ENCODE data around the gene LSM7.

DNA sequence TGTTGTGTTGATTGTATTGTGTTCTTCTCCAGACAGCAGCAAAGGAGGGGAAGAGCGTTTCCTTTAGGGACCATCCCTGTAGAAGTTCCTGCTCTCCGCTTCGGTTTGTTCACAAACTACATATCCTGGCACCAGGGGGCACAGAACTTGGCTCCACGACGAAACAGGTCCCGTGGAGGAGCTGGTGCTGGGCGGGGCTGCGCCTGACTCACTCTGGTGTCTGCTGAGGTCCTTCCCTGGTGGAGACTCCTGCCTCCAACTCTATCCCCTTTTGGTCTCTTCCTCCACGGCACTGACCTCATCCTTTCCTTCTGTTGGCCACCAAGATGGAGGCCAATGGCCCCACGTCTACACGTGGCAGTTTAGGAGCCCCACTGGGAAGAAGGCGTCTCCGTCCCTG is 46.4 kb upstream of the LSM7 start:
- TF ChIP-seq POLR2A (IDR thresholded peaks at IDR 0.05) (no peak), CTCF (IDR thresholded peaks at IDR 0.05) (no peak)
